Measurements from ENCODE around the gene TMEFF2. TPM values are rescaled to one million over a fixed set of nuclear protein-coding genes. Genes with fewer than 3 reads are reported as not detected.

The TMEFF2 gene
- total and polyA plus RNA-seq, 2 experiments from 2014 or later = 1.7 to 2.2 TPM

GRCh38 chr2:192195548-192196418 lies 1.1 kb upstream of the TMEFF2 start:
- Histone ChIP-seq H2AFZ (peak overlapping the region; percentile 99), H3K79me2 (replicated peaks; ENCODE audit: insufficient read depth) (no peaks in the 10 kb centered on the region), H3K4me3 (peak overlapping the region; percentile 85), H3K4me2 (peak overlapping the region; percentile 97), H3K4me1 (ENCODE audit: insufficient read depth) (peaks cover 20% of the 10 kb centered on the region), H3K9me2 (ENCODE audit: insufficient read depth) (no peaks in the 10 kb centered on the region), H3F3A (replicated peaks; ENCODE audit: low read depth) (peaks cover 9% of the 10 kb centered on the region), H3K27ac (ENCODE audit: low read depth) (no peak overlapping the region), H3K36me3 (ENCODE audit: insufficient read depth) (no peaks in the 10 kb centered on the region), H3K27me3 (ENCODE audit: insufficient read depth) (peaks cover 69% of the 10 kb centered on the region), H4K20me1 (replicated peaks; ENCODE audit: insufficient read depth) (peaks cover 3% of the 10 kb centered on the region; the same call in 1 of the 2 replicates)
- ATAC-seq (peak; percentile 32), DNase-seq (ENCODE audit: low spot score) (peak; percentile 69)
- H3K9me3 Mint-ChIP-seq = no peaks in the 10 kb centered on the region; the same call in 2 of the 3 replicates
- no peak overlapping the region for H3K27ac Mint-ChIP-seq
- H3K4me3 Mint-ChIP-seq = peak overlapping the region; percentile 72
- H3K4me1 Mint-ChIP-seq = peaks cover 24% of the 10 kb centered on the region
- H3K27me3 Mint-ChIP-seq (ENCODE audit: insufficient read depth, low read depth, poor library complexity) = peaks cover 60% of the 10 kb centered on the region
- TF ChIP-seq EZH2 (IDR thresholded peaks at IDR 0.05; ENCODE audit: low read depth, unreplicated experiment) (no peak), ZNF331 (CRISPR knock-in tag; IDR thresholded peaks at IDR 0.05; ENCODE audit: low read depth) (no peak), REST (IDR thresholded peaks at IDR 0.05; ENCODE audit: unreplicated experiment) (no peak), CREB1 (CRISPR knock-in tag; IDR thresholded peaks at IDR 0.05; ENCODE audit: low read depth) (no peak), ETS1 (IDR thresholded peaks at IDR 0.05) (no peak), CTCF (conservative IDR thresholded peaks at IDR 0.05; ENCODE audit: low read depth in 2 of 2) (no peak), STAT1 (IDR thresholded peaks at IDR 0.05; ENCODE audit: unreplicated experiment) (no peak)
- H3K36me3 Mint-ChIP-seq (ENCODE audit: low read depth) = no peaks in the 10 kb centered on the region
